Measurements from ENCODE around the gene KLHL10. TPM values are rescaled to one million over a fixed set of nuclear protein-coding genes. Genes with fewer than 3 reads are reported as not detected.
"Not testable (repeated sequence)": the region's sequence is repeated elsewhere in the genome, so short reads cannot be mapped to it uniquely, and the experiment has no call there.

The KLHL10 gene
- total RNA-seq, 4 donors from 2014 or later = 0.62 to 2.7 (median 1.4) TPM

- no peak overlapping the region for H3K27ac ChIP-seq
- peaks cover 0 to 5% (median 0%) of the 10 kb centered on the region in 3 donors for H3K4me1 ChIP-seq
- no peaks in the 10 kb centered on the region for H3K27me3 ChIP-seq
- WGBS, 2 donors (ENCODE audit: low coverage in 1 of 2) = 83% methylated on average over 1 of the region's 1 CpG; no CpG with 5 or more reads in 1 of the 2 donors
- no peak overlapping the region for H3K4me3 ChIP-seq
- H3K9me3 ChIP-seq = no peaks in the 10 kb centered on the region
- ATAC-seq = no peak
- H3K36me3 ChIP-seq = peaks cover 0 to 48% of the 10 kb centered on the region in 2 donors
- no peak for TF ChIP-seq POLR2A (IDR thresholded peaks at IDR 0.05)
- no peak for TF ChIP-seq EP300 (IDR thresholded peaks at IDR 0.05)
- no peak for TF ChIP-seq CTCF (IDR thresholded peaks at IDR 0.05)
- no peak for TF ChIP-seq POLR2AphosphoS5 (IDR thresholded peaks at IDR 0.05)
Observed at GRCh38 chr17:41823141-41823524, 14.5 kb upstream of the KLHL10 start.

- Histone ChIP-seq H3K27ac (no peak overlapping the region), H3K4me3 (no peak overlapping the region), H3K27me3 (no peaks in the 10 kb centered on the region), H3K36me3 (peaks cover 0 to 48% of the 10 kb centered on the region in 2 donors), H3K4me1 (peaks cover 0 to 5% (median 0%) of the 10 kb centered on the region in 3 donors), H3K9me3 (no peaks in the 10 kb centered on the region)
- 73 to 74% methylated on average over 6 to 7 of the region's 7 CpGs for WGBS, 2 donors (ENCODE audit: low coverage in 1 of 2)
- no peak for TF ChIP-seq POLR2AphosphoS5 (IDR thresholded peaks at IDR 0.05)
- no peak for TF ChIP-seq CTCF (IDR thresholded peaks at IDR 0.05)
- no peak for TF ChIP-seq POLR2A (IDR thresholded peaks at IDR 0.05)
- no peak for TF ChIP-seq EP300 (IDR thresholded peaks at IDR 0.05)
- no peak for ATAC-seq
Observed at GRCh38 chr17:41823580-41823979, 14.0 kb upstream of the KLHL10 start.

- WGBS, 2 donors (ENCODE audit: low coverage in 1 of 2) = 73% methylated on average over 4 of the region's 7 CpGs; no CpG with 5 or more reads in 1 of the 2 donors
- no peak for ATAC-seq
- no peak overlapping the region for H3K27ac ChIP-seq
Observed at GRCh38 chr17:41824086-41824485, 13.5 kb upstream of the KLHL10 start.

GRCh38 chr17:41825175-41825845 lies 12.3 kb upstream of the KLHL10 start:
- Histone ChIP-seq H3K27me3 (no peaks in the 10 kb centered on the region), H3K9me3 (no peaks in the 10 kb centered on the region), H3K36me3 (peaks cover 0 to 66% of the 10 kb centered on the region in 2 donors), H3K4me3 (no peak overlapping the region), H3K4me1 (peaks cover 0 to 5% (median 0%) of the 10 kb centered on the region in 3 donors), H3K27ac (no peak overlapping the region)
- WGBS, 2 donors (ENCODE audit: low coverage in 1 of 2) = 59% methylated on average over 4 of the region's 19 CpGs; no CpG with 5 or more reads in 1 of the 2 donors
- TF ChIP-seq POLR2AphosphoS5 (IDR thresholded peaks at IDR 0.05) (no peak), POLR2A (IDR thresholded peaks at IDR 0.05) (no peak), EP300 (IDR thresholded peaks at IDR 0.05) (no peak), CTCF (IDR thresholded peaks at IDR 0.05) (no peak)
- no peak for ATAC-seq

More at GRCh38 chr17:41824086-41824485, 13.5 kb upstream of the KLHL10 start:
- Histone ChIP-seq H3K27me3 (no peaks in the 10 kb centered on the region), H3K4me1 (peaks cover 0 to 5% (median 0%) of the 10 kb centered on the region in 3 donors), H3K9me3 (no peaks in the 10 kb centered on the region), H3K4me3 (no peak overlapping the region), H3K36me3 (peaks cover 0 to 53% of the 10 kb centered on the region in 2 donors)
- TF ChIP-seq EP300 (IDR thresholded peaks at IDR 0.05) (no peak), POLR2A (IDR thresholded peaks at IDR 0.05) (no peak), POLR2AphosphoS5 (IDR thresholded peaks at IDR 0.05) (no peak)

GRCh38 chr17:41829961-41830360 lies 7.7 kb upstream of the KLHL10 start:
- not testable (repeated sequence) for H3K9me3 ChIP-seq, H3K4me3 ChIP-seq, ATAC-seq, H3K27ac ChIP-seq, H3K27me3 ChIP-seq
- 81% methylated on average over 9 of the region's 10 CpGs; no CpG with 5 or more reads in 1 of the 2 donors for WGBS, 2 donors (ENCODE audit: low coverage in 1 of 2)
- peaks cover 0 to 12% (median 3%) of the 10 kb centered on the region in 3 donors for H3K4me1 ChIP-seq
- H3K36me3 ChIP-seq = peaks cover 0 to 84% of the 10 kb centered on the region in 2 donors
